ENCODE results near the gene KCTD14. TPM values are rescaled to one million over a fixed set of nuclear protein-coding genes. Genes with fewer than 3 reads are reported as not detected.

Gene KCTD14
- total and polyA plus RNA-seq, 9 of the 15 experiments (the other 6 are each of a cell fraction or from before 2014, with no cell fraction given), result 0.04 to 0.30 (median 0.11) TPM; not detected in 2

GRCh38 chr11:78036313-78036712 lies 13.2 kb upstream of the KCTD14 start (continued):
- TF ChIP-seq FOXK2 (conservative IDR thresholded peaks at IDR 0.05 in 1 of 2, IDR thresholded peaks at IDR 0.05 in 1 of 2; ENCODE audit: low read depth in 2 of 2) (no peak), HINFP (tag; conservative IDR thresholded peaks at IDR 0.05; ENCODE audit: low read depth) (no peak), SRSF1 (IDR thresholded peaks at IDR 0.05; ENCODE audit: low read depth, low read length) (no peak), SRF (CRISPR knock-in tag; IDR thresholded peaks at IDR 0.05) (no peak), PHF21A (IDR thresholded peaks at IDR 0.05; ENCODE audit: borderline replicate concordance, low read depth) (no peak), ZFP36 (IDR thresholded peaks at IDR 0.05; ENCODE audit: low read depth, low read length, partially characterized antibody) (peak; percentile 69)

GRCh38 chr11:78034623-78035022 lies 11.5 kb upstream of the KCTD14 start:
- H3K79me2 ChIP-seq (ENCODE audit: control insufficient read depth, insufficient read depth, low read length), result no peaks in the 10 kb centered on the region
- no peaks in the 10 kb centered on the region for H3K9me3 ChIP-seq (replicated peaks; ENCODE audit: control insufficient read depth, insufficient read depth, low read depth, low read length)
- CTCF ChIA-PET (ENCODE audit: low intra/inter-chr PET ratio), result interaction anchor here (1.1 kb wide), 1 partner anchor 257 kb away, joined by 4 read pairs; no protein-coding TSS in a partner anchor
- no TSS peak for BruUV-seq (replicated peaks)
- H3K4me1 ChIP-seq (replicated peaks in 1 of 2; ENCODE audit: control insufficient read depth in 2 of 2, insufficient read depth in 2 of 2, low read length in 2 of 2), result peaks cover 13 to 29% of the 10 kb centered on the region in 2 experiments
- H3K4me3 ChIP-seq, result no peak overlapping the region
- ATAC-seq, result peak; percentile 77
- peak; percentile 49 to 54 (median 52) for DNase-seq (ENCODE audit: extremely low read depth in 1 of 4, low spot score in 3 of 4)
- peak; percentile 76 for FAIRE-seq
- peak overlapping the region; percentile 97 for H2AFZ ChIP-seq (ENCODE audit: low read depth, low read length)
- in situ Hi-C loops (cut with MboI) (no loop called here), intact Hi-C loops (cut with micrococcal nuclease) (no loop called here)
- H4K20me1 ChIP-seq (replicated peaks; ENCODE audit: control insufficient read depth, insufficient read depth, low read length), result no peaks in the 10 kb centered on the region
- H3K9me1 ChIP-seq (ENCODE audit: control insufficient read depth, insufficient read depth, low read length), result no peaks in the 10 kb centered on the region
- peak overlapping the region; percentile 52; the same call in 2 of the 3 replicates for H3K27ac ChIP-seq (ENCODE audit: extremely low read depth, low read depth, low read length)
- no peaks in the 10 kb centered on the region for H3K36me3 ChIP-seq (ENCODE audit: control insufficient read depth, insufficient read depth, low read length)
- no peaks in the 10 kb centered on the region for H3K27me3 ChIP-seq (ENCODE audit: control insufficient read depth in 2 of 2, insufficient read depth in 2 of 2, low read length in 2 of 2)
- peak overlapping the region in 1 of 2 experiments; percentile 76; a peak in 2 of 4 replicates for H3K9ac ChIP-seq (ENCODE audit: insufficient read depth in 1 of 2, low read depth in 2 of 2, low read length in 2 of 2)
- POLR2A ChIA-PET, result no interaction called here
- H3K4me2 ChIP-seq (ENCODE audit: insufficient read depth, low read length), result peak overlapping the region; percentile 39; the same call in 1 of the 2 replicates
- WGBS (ENCODE audit: insufficient coverage, low coverage, missing lambda C conversion rate), result 8% methylated on average over 10 of the region's 10 CpGs
- no peak for TF ChIP-seq RB1 (IDR thresholded peaks at IDR 0.05; ENCODE audit: low read depth)
- no peak for TF ChIP-seq CREB3 (tag; conservative IDR thresholded peaks at IDR 0.05; ENCODE audit: low read depth)
- TF ChIP-seq TAF15 (IDR thresholded peaks at IDR 0.05; ENCODE audit: low read depth, low read length), result no peak
- no peak for TF ChIP-seq TGIF2 (CRISPR knock-in tag; IDR thresholded peaks at IDR 0.05)
- peak; percentile 83; the same call in 1 of the 2 replicates for TF ChIP-seq HDAC8 (tag; IDR thresholded peaks at IDR 0.05)
- no peak for TF ChIP-seq SNRNP70 (optimal IDR thresholded peaks at IDR 0.05; ENCODE audit: low read depth, low read length)
- TF ChIP-seq L3MBTL2 (IDR thresholded peaks at IDR 0.05), result peak; percentile 90
- TF ChIP-seq ATF3 (IDR thresholded peaks at IDR 0.05), result peak; percentile 84
- TF ChIP-seq ATF3 (CRISPR knock-in tag; conservative IDR thresholded peaks at IDR 0.05), result peak; percentile 63; the same call in 1 of the 2 replicates
